HepG2 (cell line): ENCODE measurements around the gene EXOC6B. TPM values are rescaled to one million over a fixed set of nuclear protein-coding genes. Genes with fewer than 3 reads are reported as not detected.

Experiments
- CC2D1A ChIP-seq: sonication (generic); formaldehyde crosslinking; IDR thresholded peaks from 2 replicates; pipeline ENCODE4 v1.8.1; 2023; ENCODE audit warnings: mild to moderate bottlenecking, missing genetic modification reagents
- CREB1 ChIP-seq, 2 experiments: fragments of 450-650 bp in 1 of 2; IDR thresholded peaks; 2 replicates each; pipeline ENCODE4 v1.6.1; 2016 to 2017; ENCODE audit warnings: control low read depth in 1 of 2, mild to moderate bottlenecking in 1 of 2, missing compliant biosample characterization in 1 of 2, missing genetic modification characterization in 1 of 2
- HOXA7 ChIP-seq: sonication (generic); formaldehyde crosslinking; IDR thresholded peaks from 2 replicates; pipeline ENCODE4 v1.8.1; 2022; ENCODE audit warnings: mild to moderate bottlenecking, missing genetic modification reagents, moderate library complexity
- ISX ChIP-seq: sonication (generic); formaldehyde crosslinking; conservative IDR thresholded peaks from 2 replicates; pipeline ENCODE4 v1.5.0; 2020; ENCODE audit warnings: missing genetic modification reagents
- NFAT5 ChIP-seq: sonication (generic); formaldehyde crosslinking; IDR thresholded peaks from 2 replicates; pipeline ENCODE4 v1.4.0; 2020; ENCODE audit warnings: missing genetic modification reagents
- NONO ChIP-seq, 2 experiments: fragments of 450-650 bp in 1 of 2; sonication (generic) in 1 of 2; formaldehyde crosslinking in 1 of 2; IDR thresholded peaks in 1 of 2; conservative IDR thresholded peaks in 1 of 2; 2 replicates each; pipeline versions ENCODE4 v1.6.1 to v1.8.0; 2017 to 2022; ENCODE audit warnings: mild to moderate bottlenecking in 1 of 2, missing genetic modification reagents in 1 of 2, moderate library complexity in 1 of 2
- ZBTB2 ChIP-seq: sonication (generic); formaldehyde crosslinking; IDR thresholded peaks from 2 replicates; pipeline ENCODE4 v1.8.0; 2022; ENCODE audit warnings: low read depth, missing genetic modification reagents
- ZC3H4 ChIP-seq: sonication (generic); formaldehyde crosslinking; IDR thresholded peaks from 2 replicates; pipeline ENCODE4 v1.4.0; 2020; ENCODE audit warnings: missing genetic modification reagents, borderline replicate concordance
- ZFY ChIP-seq: sonication (generic); formaldehyde crosslinking; IDR thresholded peaks from 2 replicates; pipeline ENCODE4 v1.4.0; 2020; ENCODE audit warnings: missing genetic modification reagents
- ZNF383 ChIP-seq: sonication (generic); formaldehyde crosslinking; IDR thresholded peaks from 2 replicates; pipeline ENCODE4 v1.4.0; 2020; ENCODE audit warnings: missing genetic modification reagents, mild to moderate bottlenecking, borderline replicate concordance
- polyA plus RNA-seq, 8 experiments: library from polyadenylated mRNA; depleted of rRNA in 3 of 8; stranded (reverse) in 7 of 8; unstranded in 1 of 8; fragments of >200 nt; fragmentation: Illumina TruSeq in 4 of 8; extraction: Trizol in 4 of 8; gene quantifications; 2 replicates each; pipeline versions ENCODE4 v1.2.1 to v1.2.3, GENCODE V29; 2011 to 2016; ENCODE audit warnings: low read depth in 4 of 8, missing spikeins in 1 of 8, mixed read lengths in 1 of 8; ENCODE audit not compliant: insufficient read depth in 1 of 8
- total RNA-seq, 5 experiments: library from RNA; depleted of rRNA; stranded (reverse); fragments of >200 nt; fragmentation: Illumina TruSeq; extraction: Trizol; gene quantifications; 2 replicates each; pipeline ENCODE4 v1.2.3, GENCODE V29; 2016; ENCODE audit warnings: low read depth in 1 of 5
- TF ChIP-seq, protein P1 (sequence below): sonication (generic); formaldehyde crosslinking; IDR thresholded peaks from 2 replicates; pipeline ENCODE4 v1.5.0; 2020; ENCODE audit warnings: mild to moderate bottlenecking, missing genetic modification reagents, borderline replicate concordance

EXOC6B gene
- total and polyA plus RNA-seq, 2 of the 13 experiments (the other 11 are each of a cell fraction or from before 2014, with no cell fraction given): 9.1 to 15.9 TPM

DNA sequence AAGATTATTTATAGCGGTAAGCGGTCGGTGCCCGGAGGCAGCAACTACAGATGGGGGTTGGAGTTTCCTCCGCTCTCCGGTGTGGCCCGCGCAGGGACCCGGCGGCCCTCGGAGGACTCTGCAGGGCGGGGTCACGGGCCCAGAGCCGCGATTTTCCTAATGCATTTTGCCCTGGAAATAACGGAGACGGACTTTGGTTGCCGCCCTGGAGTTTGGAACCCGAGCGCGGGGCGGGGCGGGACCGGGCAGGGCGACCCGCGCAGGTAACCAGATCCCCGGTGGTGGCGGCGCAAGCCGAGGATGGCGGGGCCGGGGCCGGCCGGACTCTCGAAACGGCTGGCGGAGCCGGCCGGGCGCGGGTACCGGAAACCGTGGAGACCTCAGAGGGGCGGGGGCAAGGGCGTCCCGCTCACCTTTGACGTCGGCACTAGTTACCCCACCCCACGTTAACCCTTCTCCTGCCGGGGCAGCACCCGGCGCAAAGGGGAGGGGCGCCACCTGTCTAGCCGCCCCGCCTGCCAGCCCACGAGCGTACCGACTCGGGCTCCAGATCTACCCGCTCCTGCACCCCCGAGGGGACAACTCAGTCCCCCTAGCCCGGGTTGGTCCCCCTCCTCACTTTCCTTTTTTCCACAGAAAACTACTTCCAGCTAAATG lies 681.1 kb downstream of the EXOC6B start (continued):
- TF ChIP-seq ZBTB2 (CRISPR knock-in tag) (no peak), NONO (IDR thresholded peaks at IDR 0.05) (no peak), NONO (CRISPR knock-in tag; conservative IDR thresholded peaks at IDR 0.05) (no peak), ISX (CRISPR knock-in tag) (no peak), ZFY (CRISPR knock-in tag) (0 out of 2 replicates have a peak, but pooled peaks have one; percentile 20), NFAT5 (CRISPR knock-in tag) (no peak), CREB1 (IDR thresholded peaks at IDR 0.05) (no peak), CREB1 (CRISPR knock-in tag; IDR thresholded peaks at IDR 0.05) (peak; percentile 52), CC2D1A (no peak), ZC3H4 (no peak), ZNF383 (CRISPR knock-in tag) (no peak), HOXA7 (no peak)
- TF ChIP-seq, protein P1, sequence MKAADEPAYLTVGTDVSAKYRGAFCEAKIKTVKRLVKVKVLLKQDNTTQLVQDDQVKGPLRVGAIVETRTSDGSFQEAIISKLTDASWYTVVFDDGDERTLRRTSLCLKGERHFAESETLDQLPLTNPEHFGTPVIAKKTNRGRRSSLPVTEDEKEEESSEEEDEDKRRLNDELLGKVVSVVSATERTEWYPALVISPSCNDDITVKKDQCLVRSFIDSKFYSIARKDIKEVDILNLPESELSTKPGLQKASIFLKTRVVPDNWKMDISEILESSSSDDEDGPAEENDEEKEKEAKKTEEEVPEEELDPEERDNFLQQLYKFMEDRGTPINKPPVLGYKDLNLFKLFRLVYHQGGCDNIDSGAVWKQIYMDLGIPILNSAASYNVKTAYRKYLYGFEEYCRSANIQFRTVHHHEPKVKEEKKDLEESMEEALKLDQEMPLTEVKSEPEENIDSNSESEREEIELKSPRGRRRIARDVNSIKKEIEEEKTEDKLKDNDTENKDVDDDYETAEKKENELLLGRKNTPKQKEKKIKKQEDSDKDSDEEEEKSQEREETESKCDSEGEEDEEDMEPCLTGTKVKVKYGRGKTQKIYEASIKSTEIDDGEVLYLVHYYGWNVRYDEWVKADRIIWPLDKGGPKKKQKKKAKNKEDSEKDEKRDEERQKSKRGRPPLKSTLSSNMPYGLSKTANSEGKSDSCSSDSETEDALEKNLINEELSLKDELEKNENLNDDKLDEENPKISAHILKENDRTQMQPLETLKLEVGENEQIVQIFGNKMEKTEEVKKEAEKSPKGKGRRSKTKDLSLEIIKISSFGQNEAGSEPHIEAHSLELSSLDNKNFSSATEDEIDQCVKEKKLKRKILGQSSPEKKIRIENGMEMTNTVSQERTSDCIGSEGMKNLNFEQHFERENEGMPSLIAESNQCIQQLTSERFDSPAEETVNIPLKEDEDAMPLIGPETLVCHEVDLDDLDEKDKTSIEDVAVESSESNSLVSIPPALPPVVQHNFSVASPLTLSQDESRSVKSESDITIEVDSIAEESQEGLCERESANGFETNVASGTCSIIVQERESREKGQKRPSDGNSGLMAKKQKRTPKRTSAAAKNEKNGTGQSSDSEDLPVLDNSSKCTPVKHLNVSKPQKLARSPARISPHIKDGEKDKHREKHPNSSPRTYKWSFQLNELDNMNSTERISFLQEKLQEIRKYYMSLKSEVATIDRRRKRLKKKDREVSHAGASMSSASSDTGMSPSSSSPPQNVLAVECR (CRISPR knock-in tag): peak; percentile 26; the same call in 1 of the 2 replicates
